SK-N-SH (cell line): ENCODE data around the gene DNAJC13. TPM values are rescaled to one million over a fixed set of nuclear protein-coding genes. Genes with fewer than 3 reads are reported as not detected.

Experiments
- CTCF ChIA-PET: fragments of 300-600, 350-600 bp; formaldehyde crosslinking; extraction: SDS; loops from one replicate; lab custom pipeline; 2021; lab: Yijun Ruan, JAX
- POLR2A ChIA-PET: fragments of 350-600 bp; sonication (Branson Sonifier 250); formaldehyde crosslinking; extraction: SDS; loops from one replicate; lab custom pipeline; 2020; ENCODE audit warnings: antibody characterized with exemption, inconsistent platforms; lab: Yijun Ruan, JAX
- DNase-seq: peaks from one replicate; pipeline ENCODE4 v3.0.0; 2012
- H2AFZ ChIP-seq: fragments of 200-600 bp; sonication (generic); 2 replicates; pipeline ENCODE4 v1.8.1; 2016; ENCODE audit warnings: antibody characterized with exemption, mild to moderate bottlenecking, low read depth
- H3F3A ChIP-seq: fragments of 200-600 bp; sonication (generic); replicated peaks from 2 replicates; pipeline ENCODE3; 2016; ENCODE audit warnings: antibody characterized with exemption, mild to moderate bottlenecking; ENCODE audit not compliant: insufficient read depth
- H3K27ac ChIP-seq, 2 experiments: fragments of 200-500 bp in 1 of 2; fragments of 200-600 bp in 1 of 2; sonication (Bioruptor generic) in 1 of 2; sonication (generic), shearing (Covaris generic) in 1 of 2; 2 replicates each; pipeline versions ENCODE4 v1.5.1 to v1.6.1; 2014 to 2016; ENCODE audit warnings: low read depth in 2 of 2, inconsistent platforms in 1 of 2, low read length in 1 of 2, mild to moderate bottlenecking in 1 of 2, mixed read lengths in 1 of 2
- H3K27me3 ChIP-seq: fragments of 200-600 bp; sonication (generic), shearing (Covaris generic); 2 replicates; pipeline ENCODE4 v1.6.1; 2016; ENCODE audit warnings: mixed run types; ENCODE audit not compliant: insufficient read depth
- H3K36me3 ChIP-seq, 2 experiments: fragments of 200-500 bp in 1 of 2; fragments of 200-600 bp in 1 of 2; sonication (Bioruptor generic) in 1 of 2; sonication (generic) in 1 of 2; replicated peaks in 1 of 2; 2 replicates each; pipeline versions ENCODE3 to v1.5.1; 2014 to 2016; ENCODE audit warnings: low read length in 1 of 2, mild to moderate bottlenecking in 1 of 2; ENCODE audit not compliant: insufficient read depth in 2 of 2, control insufficient read depth in 1 of 2
- H3K4me1 ChIP-seq, 2 experiments: fragments of 200-500 bp in 1 of 2; fragments of 200-600 bp in 1 of 2; sonication (Bioruptor generic) in 1 of 2; sonication (generic), shearing (Covaris generic) in 1 of 2; 2 replicates each; pipeline versions ENCODE4 v1.5.1 to v1.6.1; 2014 to 2016; ENCODE audit warnings: low read depth in 1 of 2, low read length in 1 of 2, mixed run types in 1 of 2; ENCODE audit not compliant: insufficient read depth in 2 of 2, control insufficient read depth in 1 of 2
- H3K4me2 ChIP-seq: fragments of 200-600 bp; sonication (generic), shearing (Covaris generic); 2 replicates; pipeline ENCODE4 v1.6.1; 2017; ENCODE audit warnings: mixed run types
- H3K4me3 ChIP-seq, 2 experiments: fragments of 200-500 bp in 1 of 2; fragments of 200-600 bp in 1 of 2; sonication (Bioruptor generic) in 1 of 2; sonication (generic), shearing (Covaris generic) in 1 of 2; 2 replicates each; pipeline versions ENCODE4 v1.5.1 to v1.8.1; 2014 to 2016; ENCODE audit warnings: low read depth in 2 of 2, inconsistent platforms in 1 of 2, low read length in 1 of 2, mild to moderate bottlenecking in 1 of 2, mixed read lengths in 1 of 2, moderate library complexity in 1 of 2
- H3K79me2 ChIP-seq: fragments of 200-600 bp; sonication (generic); 2 replicates; pipeline ENCODE4 v1.8.1; 2017; ENCODE audit warnings: mild to moderate bottlenecking; ENCODE audit not compliant: insufficient read depth
- H3K9ac ChIP-seq: fragments of 200-600 bp; sonication (generic); 2 replicates; pipeline ENCODE4 v1.6.1; 2017; ENCODE audit warnings: mixed run types
- H3K9me2 ChIP-seq: fragments of 200-600 bp; sonication (generic); 2 replicates; pipeline ENCODE4 v1.6.1; 2017; ENCODE audit warnings: mixed run types
- H3K9me3 ChIP-seq: fragments of 200-600 bp; sonication (generic); 2 replicates; pipeline ENCODE4 v1.6.1; 2017; ENCODE audit warnings: mixed run types, mild to moderate bottlenecking, moderate library complexity
- H4K20me1 ChIP-seq: fragments of 200-600 bp; sonication (generic); 2 replicates; pipeline ENCODE4 v1.6.1; 2017; ENCODE audit warnings: mild to moderate bottlenecking, mixed run types; ENCODE audit not compliant: insufficient read depth
- CHD2 ChIP-seq: fragments of 150-350 bp; IDR thresholded peaks from 2 replicates; pipeline ENCODE4 v1.6.1; 2018; ENCODE audit warnings: low read length; ENCODE audit not compliant: partially characterized antibody
- ELF1 ChIP-seq: IDR thresholded peaks from 2 replicates; pipeline ENCODE4 v1.4.0; 2012
- EP300 ChIP-seq, 2 experiments: IDR thresholded peaks; 2 replicates each; pipeline versions ENCODE4 v1.4.0 to v1.6.1; 2012; ENCODE audit warnings: borderline replicate concordance in 1 of 2, low read depth in 1 of 2, low read length in 1 of 2
- EZH2phosphoT487 ChIP-seq: fragments of 200-600 bp; sonication (generic); IDR thresholded peaks from 2 replicates; pipeline ENCODE4 v1.6.1; 2017; ENCODE audit warnings: low read depth, mixed run types, mild to moderate bottlenecking, antibody characterized with exemption, moderate library complexity, borderline replicate concordance
- FOXM1 ChIP-seq: IDR thresholded peaks from 2 replicates; pipeline ENCODE4 v1.4.0; 2012; ENCODE audit warnings: low read depth, mild to moderate bottlenecking
- GATA2 ChIP-seq: sonication (generic); formaldehyde crosslinking; IDR thresholded peaks from 2 replicates; pipeline ENCODE4 v1.5.0; 2020; ENCODE audit warnings: mild to moderate bottlenecking, missing genetic modification reagents
- JUND ChIP-seq: IDR thresholded peaks from 2 replicates; pipeline ENCODE4 v1.4.0; 2012
- MEF2A ChIP-seq: IDR thresholded peaks from 2 replicates; pipeline ENCODE4 v1.4.0; 2012; ENCODE audit warnings: low read depth, borderline replicate concordance
- MXI1 ChIP-seq: IDR thresholded peaks from 2 replicates; pipeline ENCODE4 v1.6.1; 2012; ENCODE audit warnings: mild to moderate bottlenecking, low read depth, low read length, improper control_type of control experiment
- SIN3A ChIP-seq: IDR thresholded peaks from 2 replicates; pipeline ENCODE4 v1.6.1; 2012; ENCODE audit warnings: low read depth, mild to moderate bottlenecking, low read length, moderate library complexity, borderline replicate concordance
- WGBS: methylation state at CpG from one replicate; pipeline ENCODE4 v1.1.6; 2017; ENCODE audit warnings: low lambda C conversion rate; 5-methylcytosine and 5-hydroxymethylcytosine counted together
- polyA plus RNA-seq, 3 experiments: library from polyadenylated mRNA; depleted of rRNA; stranded (reverse); fragments of >200 nt; gene quantifications; 2 replicates each; pipeline ENCODE4 v1.2.3, GENCODE V29; 2012
- TF ChIP-seq, protein P1 (sequence below): IDR thresholded peaks from 2 replicates; pipeline ENCODE4 v1.6.1; 2012; ENCODE audit warnings: mild to moderate bottlenecking, low read depth, low read length, moderate library complexity
- TF ChIP-seq, protein P2 (sequence below): fragments of 150-350 bp; IDR thresholded peaks from 2 replicates; pipeline ENCODE4 v1.6.1; 2017; ENCODE audit warnings: antibody characterized with exemption, low read length, low read depth, borderline replicate concordance
- TF ChIP-seq, protein P3 (sequence below): IDR thresholded peaks from 2 replicates; pipeline ENCODE4; 2012

DNAJC13 gene
- polyA plus RNA-seq, 1 of the 3 experiments (the other 2 are of a cell fraction) = 10.8 TPM

DNA sequence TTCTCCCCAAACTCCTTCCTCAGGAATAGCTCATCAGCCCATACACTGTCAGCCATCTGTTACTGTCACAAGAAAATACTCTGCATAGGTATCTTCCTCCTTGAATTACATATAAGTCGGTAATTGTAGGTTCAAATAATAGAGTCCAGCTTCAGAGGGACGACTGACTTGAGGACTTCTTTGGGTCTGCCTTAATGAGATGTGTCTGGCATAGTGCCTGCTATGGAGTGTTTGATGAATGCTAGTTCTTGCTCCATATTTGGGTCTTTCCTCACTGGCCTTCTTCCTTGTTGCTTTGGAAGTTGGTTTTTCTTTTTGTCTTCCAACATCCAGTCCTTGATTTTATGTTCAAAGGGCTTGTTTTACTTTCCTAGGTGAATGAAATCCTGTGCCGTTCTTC is 113.3 kb downstream of the DNAJC13 start:
- no peaks in the 10 kb centered on the region for H3K9me2 ChIP-seq
- 93% methylated on average over 3 of the region's 3 CpGs for WGBS
- no peak overlapping the region for H3K4me3 ChIP-seq
- no peaks in the 10 kb centered on the region for H4K20me1 ChIP-seq
- no peak overlapping the region for H3K27ac ChIP-seq
- no peaks in the 10 kb centered on the region for H3K27me3 ChIP-seq
- no peak overlapping the region for H3K9ac ChIP-seq
- peaks cover 65 to 67% of the 10 kb centered on the region in 2 experiments for H3K36me3 ChIP-seq
- no peak overlapping the region for H3K4me2 ChIP-seq
- DNase-seq = no peak
- H3F3A ChIP-seq = peaks cover 9% of the 10 kb centered on the region
- H3K79me2 ChIP-seq = 0 out of 2 replicates have a peak, but pooled peaks cover 4% of the 10 kb centered on the region
- H3K4me1 ChIP-seq = no peaks in the 10 kb centered on the region
- H3K9me3 ChIP-seq = no peaks in the 10 kb centered on the region
- TF ChIP-seq SIN3A = no peak
- TF ChIP-seq CHD2 = no peak
- TF ChIP-seq FOXM1 = no peak
- no peak for TF ChIP-seq ELF1
- TF ChIP-seq EZH2phosphoT487 = no peak
- no peak for TF ChIP-seq JUND
- TF ChIP-seq GATA2 (CRISPR knock-in tag) = no peak
- TF ChIP-seq, protein P1, sequence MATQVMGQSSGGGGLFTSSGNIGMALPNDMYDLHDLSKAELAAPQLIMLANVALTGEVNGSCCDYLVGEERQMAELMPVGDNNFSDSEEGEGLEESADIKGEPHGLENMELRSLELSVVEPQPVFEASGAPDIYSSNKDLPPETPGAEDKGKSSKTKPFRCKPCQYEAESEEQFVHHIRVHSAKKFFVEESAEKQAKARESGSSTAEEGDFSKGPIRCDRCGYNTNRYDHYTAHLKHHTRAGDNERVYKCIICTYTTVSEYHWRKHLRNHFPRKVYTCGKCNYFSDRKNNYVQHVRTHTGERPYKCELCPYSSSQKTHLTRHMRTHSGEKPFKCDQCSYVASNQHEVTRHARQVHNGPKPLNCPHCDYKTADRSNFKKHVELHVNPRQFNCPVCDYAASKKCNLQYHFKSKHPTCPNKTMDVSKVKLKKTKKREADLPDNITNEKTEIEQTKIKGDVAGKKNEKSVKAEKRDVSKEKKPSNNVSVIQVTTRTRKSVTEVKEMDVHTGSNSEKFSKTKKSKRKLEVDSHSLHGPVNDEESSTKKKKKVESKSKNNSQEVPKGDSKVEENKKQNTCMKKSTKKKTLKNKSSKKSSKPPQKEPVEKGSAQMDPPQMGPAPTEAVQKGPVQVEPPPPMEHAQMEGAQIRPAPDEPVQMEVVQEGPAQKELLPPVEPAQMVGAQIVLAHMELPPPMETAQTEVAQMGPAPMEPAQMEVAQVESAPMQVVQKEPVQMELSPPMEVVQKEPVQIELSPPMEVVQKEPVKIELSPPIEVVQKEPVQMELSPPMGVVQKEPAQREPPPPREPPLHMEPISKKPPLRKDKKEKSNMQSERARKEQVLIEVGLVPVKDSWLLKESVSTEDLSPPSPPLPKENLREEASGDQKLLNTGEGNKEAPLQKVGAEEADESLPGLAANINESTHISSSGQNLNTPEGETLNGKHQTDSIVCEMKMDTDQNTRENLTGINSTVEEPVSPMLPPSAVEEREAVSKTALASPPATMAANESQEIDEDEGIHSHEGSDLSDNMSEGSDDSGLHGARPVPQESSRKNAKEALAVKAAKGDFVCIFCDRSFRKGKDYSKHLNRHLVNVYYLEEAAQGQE = no peak
- TF ChIP-seq, protein P2, sequence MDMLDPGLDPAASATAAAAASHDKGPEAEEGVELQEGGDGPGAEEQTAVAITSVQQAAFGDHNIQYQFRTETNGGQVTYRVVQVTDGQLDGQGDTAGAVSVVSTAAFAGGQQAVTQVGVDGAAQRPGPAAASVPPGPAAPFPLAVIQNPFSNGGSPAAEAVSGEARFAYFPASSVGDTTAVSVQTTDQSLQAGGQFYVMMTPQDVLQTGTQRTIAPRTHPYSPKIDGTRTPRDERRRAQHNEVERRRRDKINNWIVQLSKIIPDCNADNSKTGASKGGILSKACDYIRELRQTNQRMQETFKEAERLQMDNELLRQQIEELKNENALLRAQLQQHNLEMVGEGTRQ = no peak
- TF ChIP-seq MXI1 = no peak
- no peak for TF ChIP-seq EP300 (IDR thresholded peaks at IDR 0.05; ENCODE audit: borderline replicate concordance in 1 of 2, low read depth in 1 of 2, low read length in 1 of 2)
- no peak for TF ChIP-seq MEF2A
- TF ChIP-seq, protein P3, sequence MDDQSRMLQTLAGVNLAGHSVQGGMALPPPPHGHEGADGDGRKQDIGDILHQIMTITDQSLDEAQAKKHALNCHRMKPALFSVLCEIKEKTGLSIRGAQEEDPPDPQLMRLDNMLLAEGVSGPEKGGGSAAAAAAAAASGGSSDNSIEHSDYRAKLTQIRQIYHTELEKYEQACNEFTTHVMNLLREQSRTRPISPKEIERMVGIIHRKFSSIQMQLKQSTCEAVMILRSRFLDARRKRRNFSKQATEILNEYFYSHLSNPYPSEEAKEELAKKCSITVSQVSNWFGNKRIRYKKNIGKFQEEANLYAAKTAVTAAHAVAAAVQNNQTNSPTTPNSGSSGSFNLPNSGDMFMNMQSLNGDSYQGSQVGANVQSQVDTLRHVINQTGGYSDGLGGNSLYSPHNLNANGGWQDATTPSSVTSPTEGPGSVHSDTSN = no peak
- H2AFZ ChIP-seq = no peak overlapping the region
- ChIA-PET CTCF (interaction anchor here (0.9 kb wide), 1 partner anchor 112 kb away, joined by 5 read pairs; no protein-coding TSS in a partner anchor), POLR2A (no interaction called here)
